ENCODE results near the gene ZXDC. TPM values are rescaled to one million over a fixed set of nuclear protein-coding genes. Genes with fewer than 3 reads are reported as not detected.
A peak's percentile ranks its signal among the peaks of the same experiment; 100 is the strongest.

ZXDC gene
- total RNA-seq, 1 donor from 2014 or later = 26.6 TPM

DNA sequence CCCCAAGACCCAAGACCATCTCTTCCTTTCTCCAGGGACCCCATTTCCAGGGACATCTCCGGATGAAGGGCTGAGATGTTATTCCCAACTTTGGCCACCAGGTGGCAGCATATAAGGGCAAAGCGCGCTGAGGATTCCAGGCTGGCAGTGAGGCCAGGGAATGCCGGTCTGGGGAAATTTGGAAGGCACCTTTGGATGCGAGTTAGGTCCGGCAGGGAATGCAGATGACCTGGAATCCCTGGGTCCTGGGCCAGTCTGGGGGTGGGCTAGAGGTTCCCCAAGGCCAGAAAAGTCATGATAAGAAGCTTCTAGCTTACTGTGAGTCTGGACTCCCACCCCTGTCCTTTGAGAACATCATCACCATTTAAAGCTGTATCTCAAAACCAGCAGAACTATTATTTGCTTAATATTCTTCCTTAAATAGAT, 46.7 kb upstream of the ZXDC start:
- Mint-ChIP-seq H3K27me3 (ENCODE audit: low read depth) (peaks cover 19% of the 10 kb centered on the region), H3K9me3 (ENCODE audit: low read depth) (no peaks in the 10 kb centered on the region), H3K4me3 (ENCODE audit: unreplicated experiment) (no peak overlapping the region), H3K27ac (ENCODE audit: unreplicated experiment) (no peak overlapping the region), H3K4me1 (ENCODE audit: low read depth) (peaks cover 3% of the 10 kb centered on the region), H3K36me3 (ENCODE audit: low read depth) (no peaks in the 10 kb centered on the region)
- peak; percentile 65 for DNase-seq (ENCODE audit: low spot score)
- peak; percentile 91 for TF ChIP-seq CTCF (IDR thresholded peaks at IDR 0.05)

- H3K27me3 Mint-ChIP-seq (ENCODE audit: low read depth) = peaks cover 19% of the 10 kb centered on the region
- no peaks in the 10 kb centered on the region for H3K36me3 Mint-ChIP-seq (ENCODE audit: low read depth)
- no peak overlapping the region for H3K27ac Mint-ChIP-seq (ENCODE audit: unreplicated experiment)
- TF ChIP-seq CTCF (IDR thresholded peaks at IDR 0.05) = no peak
- peaks cover 3% of the 10 kb centered on the region for H3K4me1 Mint-ChIP-seq (ENCODE audit: low read depth)
- no peaks in the 10 kb centered on the region for H3K9me3 Mint-ChIP-seq (ENCODE audit: low read depth)
- H3K4me3 Mint-ChIP-seq (ENCODE audit: unreplicated experiment) = no peak overlapping the region
- DNase-seq (ENCODE audit: low spot score) = peak; percentile 78
These were observed 45.6 kb upstream of the ZXDC start for GRCh38 chr3:126521122-126521891.

DNA sequence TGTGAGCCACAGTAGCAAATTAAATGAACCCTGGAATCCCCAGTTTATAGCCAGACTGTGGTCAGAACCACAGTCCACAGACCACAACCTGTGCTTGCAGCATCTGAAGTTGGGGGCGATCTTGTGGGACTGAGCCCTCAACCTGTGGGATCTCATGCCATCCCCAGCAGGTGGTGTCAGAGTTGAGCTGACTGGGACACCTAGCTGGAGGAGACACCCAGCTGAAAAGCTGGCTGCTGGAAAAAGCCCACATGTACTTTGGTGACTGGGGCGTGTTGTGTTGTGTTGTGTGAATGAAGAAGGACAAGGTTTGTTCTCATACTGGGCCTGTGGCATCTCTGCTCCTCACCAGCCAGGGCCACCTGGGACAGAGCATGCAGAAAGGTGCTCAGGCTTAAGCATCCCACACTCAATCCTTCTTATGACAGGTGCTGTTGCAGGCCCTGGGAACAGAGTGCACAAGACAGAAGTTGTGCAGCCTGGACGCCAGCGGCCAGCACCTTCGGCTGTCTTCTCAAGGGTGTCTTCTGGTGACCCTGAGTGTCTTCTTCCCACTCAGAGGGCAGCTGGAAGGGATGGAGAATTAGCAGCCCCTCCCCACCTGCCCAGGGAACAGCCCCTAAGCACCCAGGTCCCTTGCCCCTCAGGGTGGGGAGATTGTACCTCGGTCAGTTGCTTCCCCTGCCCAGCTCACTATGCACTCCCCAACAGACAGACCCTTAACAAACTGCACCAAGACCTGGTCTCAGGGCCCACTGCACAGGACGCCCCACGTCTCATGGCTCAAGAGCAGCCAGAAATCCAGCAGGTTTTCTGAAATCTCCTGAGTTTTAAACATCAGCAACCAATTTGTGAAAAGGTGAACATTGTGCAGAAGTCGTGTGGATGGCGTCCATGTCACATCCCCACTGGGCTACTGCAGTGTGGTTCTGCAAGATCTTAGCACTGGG, 44.1 kb upstream of the ZXDC start:
- H3K9me3 Mint-ChIP-seq (ENCODE audit: low read depth) = no peaks in the 10 kb centered on the region
- no peak overlapping the region for H3K4me3 Mint-ChIP-seq (ENCODE audit: unreplicated experiment)
- peaks cover 19% of the 10 kb centered on the region for H3K27me3 Mint-ChIP-seq (ENCODE audit: low read depth)
- no peak overlapping the region for H3K27ac Mint-ChIP-seq (ENCODE audit: unreplicated experiment)
- H3K36me3 Mint-ChIP-seq (ENCODE audit: low read depth) = no peaks in the 10 kb centered on the region
- no peak for TF ChIP-seq CTCF (IDR thresholded peaks at IDR 0.05)
- DNase-seq (ENCODE audit: low spot score) = peak; percentile 52
- H3K4me1 Mint-ChIP-seq (ENCODE audit: low read depth) = peaks cover 3% of the 10 kb centered on the region

GRCh38 chr3:126518779-126519177, 43.1 kb upstream of the ZXDC start:
- Mint-ChIP-seq H3K36me3 (ENCODE audit: low read depth) (no peaks in the 10 kb centered on the region), H3K27me3 (ENCODE audit: low read depth) (peaks cover 24% of the 10 kb centered on the region), H3K4me1 (ENCODE audit: low read depth) (peaks cover 3% of the 10 kb centered on the region), H3K27ac (ENCODE audit: unreplicated experiment) (no peak overlapping the region), H3K9me3 (ENCODE audit: low read depth) (no peaks in the 10 kb centered on the region), H3K4me3 (ENCODE audit: unreplicated experiment) (no peak overlapping the region)
- TF ChIP-seq CTCF (IDR thresholded peaks at IDR 0.05) = no peak
- no peak for DNase-seq (ENCODE audit: low spot score)

Measured in chondrocyte (in vitro differentiated cells).